ENCODE measurements around the gene JAZF1.

The JAZF1 gene

DNA sequence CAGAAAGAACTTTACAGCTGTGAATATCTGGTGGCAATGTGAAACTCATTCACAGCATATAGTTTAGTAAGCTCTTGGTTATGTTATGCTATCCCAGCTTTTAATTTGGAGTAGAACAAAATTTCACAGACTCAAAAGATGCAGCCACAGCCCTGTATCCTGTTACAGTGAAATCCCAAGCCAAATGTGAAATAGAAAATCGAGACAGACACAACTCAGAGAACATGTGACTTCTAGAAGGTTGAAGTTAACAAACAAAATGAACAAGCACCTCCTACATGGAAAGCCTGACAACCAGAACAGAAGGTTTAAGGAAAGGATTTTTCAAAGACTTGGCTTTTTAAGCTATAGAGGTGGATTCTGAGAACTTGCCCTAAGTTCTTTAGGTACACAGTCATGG is 39.6 kb downstream of the JAZF1 start:
- in situ Hi-C loops (cut with HindIII; ENCODE audit: low sequenced_read_pairs) = no loop called here

DNA sequence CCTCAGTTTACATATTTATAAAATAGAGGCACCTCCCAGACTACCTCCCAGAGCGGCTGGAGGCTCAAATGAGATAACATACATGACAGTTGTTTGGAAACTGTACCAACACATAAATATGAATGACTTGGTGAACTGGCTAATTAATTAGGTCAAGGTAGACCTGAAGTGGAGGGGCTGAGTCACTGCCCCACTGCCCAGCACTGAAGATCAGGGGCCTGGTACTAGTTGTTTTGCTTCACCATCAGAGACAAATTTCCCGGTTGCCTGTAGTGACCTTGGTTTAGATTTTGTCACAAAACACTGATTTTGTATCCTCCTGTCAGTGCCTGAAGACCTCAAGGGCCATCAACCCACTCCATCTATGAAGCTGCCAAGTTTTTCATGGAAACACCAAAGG is 41.8 kb downstream of the JAZF1 start:
- in situ Hi-C loops (cut with HindIII; ENCODE audit: low sequenced_read_pairs) = no loop called here

DNA sequence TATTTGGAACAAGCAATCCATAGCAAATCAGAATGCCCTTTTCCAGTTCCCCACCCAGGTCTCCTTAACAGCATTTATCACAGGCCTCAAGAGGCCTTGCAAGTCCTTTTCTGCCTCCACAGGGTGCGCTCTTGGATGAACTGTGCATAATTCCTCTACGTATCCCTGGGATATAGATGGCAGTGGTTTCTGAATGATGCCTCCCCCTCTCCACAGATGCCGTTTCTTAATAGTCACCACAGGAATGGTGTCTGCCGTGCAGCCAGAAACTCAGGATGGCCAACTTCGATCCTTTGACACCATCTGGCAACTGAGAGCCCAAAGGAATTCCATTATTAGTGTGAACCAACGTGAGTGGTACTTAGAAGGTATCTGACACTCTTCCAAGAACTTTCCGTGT is 43.1 kb downstream of the JAZF1 start:
- in situ Hi-C loops (cut with HindIII; ENCODE audit: low sequenced_read_pairs) = no loop called here

DNA sequence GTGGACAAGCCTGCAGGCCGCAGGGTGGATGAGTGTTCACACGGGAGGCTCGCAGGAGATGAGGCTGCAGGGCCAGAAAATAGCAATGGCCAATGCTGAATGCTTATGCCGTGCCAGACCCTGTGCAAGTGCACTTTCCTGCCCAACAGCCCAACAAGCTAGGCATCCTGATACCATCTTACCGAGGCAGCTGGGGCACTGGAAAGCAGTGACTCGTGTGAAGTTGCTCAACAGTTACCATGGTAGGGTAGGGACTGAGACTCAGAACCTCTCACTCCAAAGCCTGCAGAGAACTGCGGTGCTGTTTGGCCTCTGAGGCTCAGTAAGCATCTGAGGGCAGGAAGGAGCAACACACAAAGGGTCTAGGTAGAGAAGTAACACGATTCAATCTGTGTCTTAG is 43.7 kb downstream of the JAZF1 start:
- in situ Hi-C loops (cut with HindIII; ENCODE audit: low sequenced_read_pairs) = no loop called here

DNA sequence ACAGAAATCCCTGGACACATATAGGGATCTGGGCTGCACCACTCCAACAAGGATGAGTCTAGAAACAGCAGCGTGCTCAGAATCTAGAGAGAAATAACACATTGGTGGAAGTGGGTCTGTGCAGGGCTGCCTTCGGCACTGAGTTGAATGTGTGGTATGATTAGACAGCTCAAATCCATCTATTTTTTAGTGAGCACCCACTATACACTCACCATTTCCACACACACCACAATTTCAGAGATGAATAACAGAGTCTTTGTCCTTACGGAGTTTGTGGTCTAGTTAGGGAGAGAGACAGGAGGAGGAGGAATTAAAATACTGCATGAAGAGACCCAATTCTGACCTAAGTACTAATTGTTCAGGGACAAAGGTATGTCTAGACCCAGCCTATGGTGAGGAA is 44.2 kb downstream of the JAZF1 start:
- in situ Hi-C loops (cut with HindIII; ENCODE audit: low sequenced_read_pairs) = no loop called here

DNA sequence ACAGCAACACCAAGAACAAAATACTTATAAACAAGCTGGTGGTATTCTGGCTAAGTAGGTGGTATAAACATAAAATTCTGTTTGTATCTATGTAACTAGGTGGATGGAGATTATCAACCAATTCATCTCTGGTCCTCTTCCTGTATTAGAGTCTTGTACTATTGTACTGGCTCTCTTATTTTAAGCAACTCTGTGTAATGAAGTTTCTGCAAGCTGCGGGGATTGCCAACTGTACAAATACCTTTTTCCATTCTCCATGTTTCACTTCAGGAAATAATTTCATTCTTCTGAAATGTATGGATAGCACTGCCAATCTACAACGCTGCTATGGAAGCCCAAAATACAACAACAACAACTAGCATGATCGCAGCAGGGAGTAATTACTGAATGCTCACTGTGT is 44.8 kb downstream of the JAZF1 start:
- in situ Hi-C loops (cut with HindIII; ENCODE audit: low sequenced_read_pairs) = no loop called here

DNA sequence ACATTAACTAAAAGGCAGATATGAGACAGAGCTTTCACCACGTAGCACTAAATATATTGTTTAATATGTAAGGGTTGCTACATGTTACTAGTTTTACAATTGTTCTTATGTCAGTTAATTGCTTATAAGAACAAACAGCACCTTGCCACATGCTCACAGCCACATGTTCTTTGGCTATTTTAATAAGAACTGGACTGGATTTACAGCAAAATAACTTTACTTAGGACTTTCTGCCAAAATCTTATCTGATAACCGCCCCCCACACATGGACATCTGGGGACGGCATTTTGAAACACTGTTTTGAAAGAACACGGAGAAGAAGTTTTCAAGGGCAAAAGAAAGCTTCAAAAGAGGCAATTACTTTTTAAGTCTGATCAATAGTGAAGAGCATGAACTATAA is 45.3 kb downstream of the JAZF1 start:
- in situ Hi-C loops (cut with HindIII; ENCODE audit: low sequenced_read_pairs) = no loop called here

DNA sequence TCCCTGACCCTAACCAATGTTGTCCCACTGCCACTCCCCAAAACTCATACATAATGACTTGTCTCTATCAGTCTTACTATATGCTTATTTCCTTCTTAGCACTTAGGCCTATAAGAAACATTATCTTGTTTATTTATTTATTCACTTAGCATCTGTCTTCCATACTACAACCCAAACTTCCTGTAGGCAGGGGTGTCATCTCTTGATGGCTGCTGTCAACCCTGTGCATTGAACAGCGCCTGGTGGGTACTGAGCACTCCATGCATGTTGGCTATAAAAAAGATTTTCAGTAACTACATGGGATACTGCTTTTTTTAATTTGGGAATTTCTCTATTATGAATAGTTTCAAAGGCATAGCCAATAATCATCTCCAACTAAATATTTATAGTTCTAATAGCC is 46.7 kb downstream of the JAZF1 start:
- in situ Hi-C loops (cut with HindIII; ENCODE audit: low sequenced_read_pairs) = no loop called here

DNA sequence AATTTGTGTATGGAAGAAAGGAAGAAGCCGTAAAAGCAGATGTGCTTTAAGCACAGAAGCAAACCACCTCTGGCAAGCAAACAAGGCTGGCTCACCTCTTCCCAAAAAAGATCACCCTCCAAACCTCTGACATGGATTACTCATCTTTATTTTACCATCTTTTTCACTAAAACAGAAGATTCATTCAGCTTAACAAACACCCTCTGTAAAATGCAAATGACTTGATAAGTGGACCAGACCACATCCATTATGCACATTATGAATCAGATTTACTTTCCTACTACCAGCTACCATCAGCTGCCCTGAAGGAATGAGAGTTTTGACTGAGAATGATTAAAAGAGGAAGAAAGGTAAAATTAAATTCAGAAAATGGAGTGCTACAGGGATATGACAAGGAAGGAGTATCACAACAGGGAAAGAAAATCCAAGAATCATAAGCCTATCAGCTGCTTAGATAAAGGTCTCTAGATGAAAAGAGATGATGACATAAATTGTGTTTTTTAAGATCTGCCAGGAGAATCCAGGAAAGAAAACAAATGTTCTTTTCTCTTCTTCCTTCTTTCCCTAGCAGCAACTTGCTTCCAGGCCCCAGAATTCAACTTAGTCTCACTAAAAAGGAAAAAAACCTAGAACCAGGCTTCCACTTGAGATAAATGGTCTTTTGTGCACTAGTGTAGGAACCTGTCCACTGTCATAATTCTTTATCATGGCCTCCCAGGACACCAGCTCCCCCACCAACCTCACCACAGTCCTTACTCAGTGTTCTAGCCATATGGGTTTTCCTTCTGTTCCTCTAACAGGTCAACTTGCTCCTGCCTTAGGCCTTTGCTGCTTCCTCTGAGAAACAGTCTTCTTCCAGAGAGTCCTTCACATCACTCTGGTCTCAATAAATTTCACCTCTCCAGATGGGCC is 47.4 kb downstream of the JAZF1 start:
- in situ Hi-C loops (cut with HindIII; ENCODE audit: low sequenced_read_pairs) = no loop called here

DNA sequence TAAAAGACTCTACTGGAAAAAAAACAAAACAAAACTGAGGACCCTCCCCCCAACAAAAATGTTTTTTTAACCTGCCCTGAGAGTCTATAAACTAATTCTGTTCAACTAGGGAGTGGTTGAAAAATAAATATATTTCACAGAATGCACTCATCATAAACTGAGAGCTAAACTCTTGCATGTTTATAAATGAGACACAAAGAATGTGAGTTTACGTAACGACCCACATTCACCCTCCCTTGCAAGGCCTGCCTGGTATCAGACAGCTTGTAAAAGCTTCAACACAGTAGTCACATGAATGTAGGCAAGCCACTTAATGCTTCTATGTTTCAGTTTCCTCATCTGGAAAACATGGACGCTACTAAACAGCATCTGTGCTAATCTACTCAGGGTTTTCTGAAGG is 50.3 kb downstream of the JAZF1 start:
- in situ Hi-C loops (cut with HindIII; ENCODE audit: low sequenced_read_pairs) = no loop called here

DNA sequence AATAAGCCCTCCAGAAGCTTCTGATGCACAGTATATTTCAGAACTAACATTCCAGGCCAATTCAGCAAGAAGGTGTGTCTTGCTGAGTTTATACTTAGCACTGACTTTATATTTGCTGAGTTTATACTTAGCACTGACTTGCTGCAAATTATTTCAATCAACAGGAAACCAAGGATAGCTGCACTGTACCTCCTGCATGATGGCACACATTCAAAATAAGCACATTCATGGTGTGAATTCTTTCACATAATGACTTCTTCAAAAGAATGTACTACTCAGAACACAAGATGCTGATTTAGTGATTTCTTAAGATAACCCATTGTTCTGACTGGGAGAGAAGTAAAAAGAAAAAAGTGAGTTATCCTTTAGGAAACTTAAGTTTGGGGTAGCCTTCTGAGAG is 52.0 kb downstream of the JAZF1 start:
- in situ Hi-C loops (cut with HindIII; ENCODE audit: low sequenced_read_pairs) = no loop called here

DNA sequence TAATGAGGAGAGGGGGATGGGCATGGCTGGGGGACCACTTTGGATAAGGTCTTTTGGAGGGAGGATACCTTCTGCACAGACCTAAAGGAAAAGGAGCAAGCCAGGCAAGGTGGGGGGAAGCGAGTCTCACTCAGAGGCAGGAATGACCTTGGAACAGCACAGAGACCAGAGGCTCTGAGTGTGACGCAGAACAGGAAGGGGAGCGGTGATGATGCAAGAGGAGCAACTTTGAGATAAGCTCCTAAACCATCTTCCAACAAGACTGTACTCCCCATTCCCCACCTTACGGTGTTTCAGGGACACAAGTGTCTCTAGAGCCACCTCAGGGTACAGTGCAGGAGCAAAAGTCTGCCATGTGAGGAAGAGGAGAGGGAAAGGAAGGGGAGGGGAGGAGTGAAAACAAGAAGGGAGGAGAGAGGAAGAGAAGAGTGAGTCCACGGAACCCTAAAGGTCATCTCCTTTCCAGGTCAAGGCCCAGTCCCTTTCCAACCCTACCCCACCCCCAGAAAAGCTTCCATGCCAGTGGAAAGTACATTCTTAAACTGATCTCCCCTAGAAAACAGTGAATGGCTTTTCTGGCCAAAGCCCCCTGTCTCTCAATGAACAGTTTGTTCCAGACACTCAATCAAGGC is 54.1 kb downstream of the JAZF1 start:
- in situ Hi-C loops (cut with HindIII; ENCODE audit: low sequenced_read_pairs) = no loop called here

DNA sequence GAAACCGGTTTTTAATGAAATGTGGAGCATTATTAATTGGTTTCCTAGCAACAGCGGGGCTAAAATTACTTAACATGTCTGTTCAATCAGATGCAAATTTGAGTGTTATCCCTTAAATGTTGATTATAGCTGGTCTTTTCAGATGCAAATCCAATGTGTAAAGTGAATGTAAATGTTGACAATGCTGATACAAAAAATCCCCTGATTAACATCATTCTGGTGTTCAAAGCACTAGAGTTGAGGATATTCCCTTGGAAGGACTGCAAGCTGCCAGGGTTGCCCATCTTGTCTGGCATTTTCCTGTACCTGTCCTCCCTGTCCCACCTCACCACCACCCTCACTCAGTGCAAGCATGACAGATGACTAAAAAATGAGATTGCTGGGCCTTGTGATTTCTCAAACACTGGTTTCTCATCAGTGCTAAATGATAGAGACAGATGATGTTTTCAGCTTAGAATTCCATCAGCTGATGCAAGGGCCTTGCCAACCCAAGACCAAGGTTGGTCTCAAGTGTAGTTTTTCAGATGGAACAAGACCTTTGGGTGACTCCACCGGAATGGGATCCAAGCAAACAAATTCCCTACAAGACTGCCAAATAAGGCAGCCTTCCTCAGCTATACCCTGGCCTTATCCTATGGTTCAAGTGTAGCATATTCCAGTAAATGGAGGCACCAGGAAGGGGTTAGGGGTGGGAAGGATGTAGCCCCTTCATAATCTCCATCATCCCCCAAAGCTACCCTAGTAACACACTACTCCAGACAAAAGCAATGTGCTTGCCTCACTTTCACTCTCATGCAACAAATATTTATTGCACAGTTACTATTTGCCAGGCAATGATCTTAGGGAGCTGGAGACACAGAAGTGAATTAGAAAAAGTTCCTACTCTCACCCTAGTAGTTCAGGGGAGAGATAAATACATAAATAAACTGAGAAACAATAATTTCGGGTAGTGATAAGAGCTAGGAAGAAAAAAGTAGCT is 54.9 kb downstream of the JAZF1 start:
- in situ Hi-C loops (cut with HindIII; ENCODE audit: low sequenced_read_pairs) = no loop called here

DNA sequence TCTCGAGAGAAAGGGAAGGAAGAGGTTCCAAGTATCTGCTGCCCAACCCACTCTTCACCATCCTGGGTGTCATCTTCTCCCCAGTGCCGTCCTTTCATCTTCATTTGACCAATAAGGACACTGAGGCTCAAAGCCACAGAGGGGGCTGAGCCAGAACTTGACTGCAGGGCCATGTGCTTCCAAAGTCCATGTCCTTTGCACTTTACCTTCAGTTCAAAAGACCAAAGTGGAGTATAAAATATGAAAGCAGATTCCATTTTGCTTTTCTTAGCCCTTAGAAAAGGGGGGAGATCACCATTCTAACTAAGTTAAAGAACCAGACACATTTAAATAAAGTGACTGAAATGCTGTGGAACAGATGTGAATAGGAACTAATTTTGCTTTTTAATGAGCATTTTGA is 56.2 kb downstream of the JAZF1 start:
- in situ Hi-C loops (cut with HindIII; ENCODE audit: low sequenced_read_pairs) = no loop called here

DNA sequence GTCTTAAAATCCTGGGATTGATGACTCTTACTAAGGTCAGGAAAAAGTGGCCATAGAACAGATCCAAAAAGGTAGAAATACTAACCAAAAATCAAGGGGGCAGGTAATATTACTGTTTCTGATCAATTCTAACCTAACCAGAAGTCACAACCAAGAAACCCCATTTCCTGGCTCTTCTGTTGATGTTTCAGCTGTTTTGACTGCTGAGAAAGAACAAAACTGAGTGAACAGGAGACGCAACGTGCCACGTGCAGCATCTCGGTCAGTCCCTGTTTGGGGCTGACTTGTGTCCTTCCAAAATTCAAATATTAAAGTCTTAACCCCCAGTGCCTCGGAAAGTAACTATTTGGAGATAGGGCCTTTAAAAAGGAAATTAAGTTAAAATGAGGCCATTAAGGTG is 56.8 kb downstream of the JAZF1 start:
- in situ Hi-C loops (cut with HindIII; ENCODE audit: low sequenced_read_pairs) = no loop called here

DNA sequence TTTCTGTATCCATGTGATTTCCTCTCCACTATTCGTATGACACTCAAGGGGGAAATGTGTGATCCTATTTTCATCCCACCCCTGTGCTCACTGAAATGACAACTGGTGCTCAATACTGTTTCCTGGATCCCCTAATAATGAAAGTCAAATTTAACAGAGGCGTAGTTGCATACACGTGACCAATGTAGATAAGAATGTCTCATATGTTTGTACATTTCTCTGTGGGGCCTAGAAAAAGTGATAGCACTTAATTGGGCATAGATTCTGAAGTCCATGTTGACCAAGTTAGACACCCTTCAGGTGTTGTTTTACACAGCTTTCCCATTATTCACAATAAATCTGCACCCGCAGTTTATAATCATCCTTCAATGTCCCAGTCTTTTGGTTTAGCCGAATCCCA is 59.1 kb downstream of the JAZF1 start:
- in situ Hi-C loops (cut with HindIII; ENCODE audit: low sequenced_read_pairs) = no loop called here

DNA sequence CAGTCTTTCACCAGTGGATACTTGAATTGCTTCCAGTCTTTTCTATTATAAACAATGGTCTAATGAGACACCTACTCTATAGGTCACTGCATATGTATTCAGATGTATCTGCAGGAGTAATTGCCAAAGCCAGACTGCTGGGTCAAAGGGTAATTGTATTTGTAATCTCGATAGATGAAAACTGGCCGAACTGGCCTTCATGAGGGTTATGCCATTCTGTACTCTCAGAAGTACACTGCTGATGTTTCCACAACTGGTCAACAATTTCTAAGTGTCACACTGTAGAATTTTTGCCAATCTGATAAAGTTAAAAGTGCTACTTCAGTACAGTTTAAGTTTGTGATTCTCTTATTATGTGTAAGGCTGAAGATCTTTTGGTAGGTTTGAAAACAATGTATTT is 64.6 kb downstream of the JAZF1 start:
- in situ Hi-C loops (cut with HindIII; ENCODE audit: low sequenced_read_pairs) = no loop called here

DNA sequence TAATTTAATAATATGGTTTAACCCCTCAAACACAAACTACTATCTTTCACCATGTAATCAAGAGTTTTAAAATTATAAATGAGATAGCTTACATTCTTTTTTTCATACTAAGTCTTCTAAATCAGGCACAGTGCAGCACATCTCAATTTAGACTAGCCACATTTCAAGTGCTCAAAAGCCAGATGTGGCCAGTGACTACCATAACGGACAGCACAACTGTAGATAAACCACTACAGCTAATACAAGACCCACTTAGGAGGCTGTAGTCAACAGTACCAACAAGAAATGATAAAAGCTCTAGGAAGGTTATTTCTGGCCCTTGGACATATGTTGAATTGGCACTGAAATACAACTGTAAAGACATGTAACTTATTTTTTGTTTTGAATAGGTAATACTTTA is 65.3 kb downstream of the JAZF1 start:
- in situ Hi-C loops (cut with HindIII; ENCODE audit: low sequenced_read_pairs) = no loop called here

DNA sequence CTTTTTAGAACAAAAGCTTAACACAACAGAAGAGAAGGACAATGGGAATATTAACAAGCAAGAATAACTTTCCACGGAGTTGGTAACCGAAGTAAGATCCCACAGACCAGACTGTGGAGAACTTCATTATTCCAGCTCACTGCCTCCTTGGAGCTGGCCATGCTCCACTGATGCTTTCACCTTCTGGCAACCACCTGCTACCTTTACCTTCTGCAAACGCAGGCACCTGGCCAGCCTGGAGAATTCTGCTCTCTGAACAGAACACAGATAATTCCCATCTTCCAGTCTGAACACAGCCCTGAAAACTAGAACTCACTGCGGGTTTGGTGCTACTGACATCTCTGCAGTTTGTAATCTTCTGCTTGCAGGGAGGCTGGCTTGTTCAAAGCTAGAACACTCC is 66.5 kb downstream of the JAZF1 start:
- in situ Hi-C loops (cut with HindIII; ENCODE audit: low sequenced_read_pairs) = no loop called here

DNA sequence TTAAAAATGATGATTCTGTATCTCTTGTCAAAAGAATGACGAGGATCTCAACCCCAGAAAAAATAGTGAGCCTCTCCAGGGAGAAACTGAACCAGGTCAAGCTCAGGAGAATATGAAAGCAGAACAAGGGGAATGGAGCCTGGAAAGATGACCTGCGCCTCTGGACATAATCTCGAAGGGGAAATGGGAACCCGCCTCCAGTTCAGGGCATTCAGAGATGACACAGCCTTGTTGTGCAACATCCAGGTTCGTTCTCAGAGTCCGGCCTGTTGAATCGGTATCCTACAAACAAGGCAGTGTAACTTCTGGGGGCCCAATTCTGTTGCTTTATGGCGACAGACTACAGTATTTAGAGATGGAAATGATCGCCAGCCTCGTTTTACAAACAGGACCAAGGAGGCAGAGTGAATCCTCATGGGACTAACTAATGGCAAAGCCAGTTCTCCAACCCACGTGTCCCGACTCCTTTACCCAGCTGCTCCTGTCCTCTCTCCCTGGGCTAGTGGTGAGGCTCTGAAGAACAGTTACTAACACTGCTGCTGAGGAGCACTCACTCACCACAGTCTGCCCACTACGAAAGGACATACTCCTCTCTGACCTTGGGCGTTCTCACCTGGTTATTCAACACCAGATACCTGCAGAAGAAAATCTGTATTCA is 67.6 kb downstream of the JAZF1 start:
- in situ Hi-C loops (cut with HindIII; ENCODE audit: low sequenced_read_pairs) = no loop called here

DNA sequence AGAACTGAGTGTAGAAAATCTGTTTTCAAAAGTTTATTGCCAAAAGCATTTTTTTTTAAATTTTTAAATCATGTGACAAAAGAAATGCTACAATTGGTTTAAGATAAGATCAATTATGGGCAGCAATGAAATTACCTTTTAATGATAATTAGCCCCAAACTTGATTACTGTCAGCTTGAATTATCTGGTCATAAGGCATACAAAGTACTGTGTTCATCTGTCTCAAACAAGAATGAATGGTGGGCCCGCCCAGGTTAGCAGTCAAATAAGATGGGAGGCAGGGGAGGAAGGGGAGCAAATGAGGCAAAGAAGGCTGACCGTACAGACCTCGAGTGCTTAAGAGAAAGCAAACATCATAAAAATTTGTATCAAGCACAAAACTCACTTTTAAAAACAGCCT is 68.1 kb downstream of the JAZF1 start:
- in situ Hi-C loops (cut with HindIII; ENCODE audit: low sequenced_read_pairs) = no loop called here

All from endothelial cell of hepatic sinusoid (primary cell).